Activated T-cell treated with anti-CD3 and anti-CD28 coated beads for 48 hours (primary cell): ENCODE measurements around the gene ZNF362.

Experiments used
- DNase-seq: peaks from one replicate; pipeline ENCODE4 v3.0.0-alpha.2; 2020; ENCODE audit warnings: low read depth

ZNF362 gene

DNA sequence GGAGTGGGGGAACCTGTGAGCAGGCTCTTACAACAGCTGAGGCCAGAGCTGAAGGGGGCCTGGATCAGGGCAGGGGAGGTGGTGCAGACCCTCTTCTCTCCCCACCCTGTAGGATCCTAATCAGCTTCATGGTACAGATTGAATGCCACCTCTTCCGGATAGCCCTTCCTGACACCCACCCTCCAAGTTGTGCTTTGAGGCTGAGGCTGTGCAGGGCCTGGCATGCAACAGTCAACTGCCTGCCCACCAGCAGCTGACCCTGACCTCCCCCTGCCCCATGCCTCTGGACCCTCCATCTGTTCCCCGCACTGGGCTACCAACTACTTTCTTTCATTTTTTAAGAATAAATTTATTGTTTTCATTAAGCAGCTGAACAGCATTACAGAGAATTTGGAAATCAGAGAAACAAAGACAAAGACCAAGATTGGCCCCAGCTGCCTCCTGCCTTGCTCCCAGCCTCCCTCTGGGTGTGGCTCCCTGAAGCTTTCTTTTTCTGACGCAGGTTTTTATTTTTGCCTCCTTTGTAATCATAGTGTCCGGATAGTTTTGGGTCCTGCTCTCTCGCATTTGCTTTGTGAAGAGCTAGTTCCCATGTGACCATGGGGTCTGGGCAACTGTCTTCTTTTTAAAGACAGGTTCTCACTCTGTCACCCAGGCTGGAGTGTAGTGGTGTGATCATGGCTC, 12.8 kb downstream of the ZNF362 start:
- DNase-seq = no peak

DNA sequence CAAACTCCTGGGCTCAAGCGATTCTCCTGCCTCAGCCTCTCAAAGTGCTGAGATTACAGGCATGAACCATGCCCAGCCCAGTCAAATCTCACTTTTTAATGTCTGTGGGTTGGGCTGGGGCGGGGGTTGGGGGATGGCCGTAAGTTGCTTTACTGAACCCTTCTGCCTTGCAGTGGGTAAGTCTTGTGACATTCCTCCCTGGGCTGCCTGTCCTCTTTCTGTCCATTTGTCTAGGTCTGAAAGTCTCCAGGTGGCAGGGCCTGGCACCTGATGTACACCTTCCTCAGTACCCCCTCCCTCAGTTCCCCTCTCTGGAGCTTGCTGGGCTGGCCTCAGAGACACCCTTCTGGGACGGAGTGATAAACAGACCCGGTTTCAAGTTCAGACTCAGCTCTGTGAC, 13.3 kb downstream of the ZNF362 start:
- DNase-seq = no peak

DNA sequence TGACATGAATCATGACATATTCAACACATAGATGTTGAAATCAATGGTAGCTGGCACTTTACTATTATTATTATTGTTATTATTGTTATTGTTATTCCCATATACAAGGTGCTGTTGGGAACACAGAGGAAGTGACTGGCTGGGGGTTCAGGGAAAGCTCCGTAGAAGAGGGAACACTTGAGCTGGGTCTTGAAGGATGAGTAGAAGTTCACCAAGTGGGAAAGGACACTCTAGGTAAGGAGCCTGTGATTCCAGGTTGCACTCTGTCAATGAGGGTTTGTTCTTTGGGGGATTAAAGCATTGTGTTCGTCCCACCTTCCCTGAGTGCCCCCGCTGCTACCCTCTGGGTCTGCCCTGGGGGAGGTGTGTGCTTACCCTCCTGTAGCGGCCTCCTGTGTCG, 14.1 kb downstream of the ZNF362 start:
- no peak for DNase-seq

DNA sequence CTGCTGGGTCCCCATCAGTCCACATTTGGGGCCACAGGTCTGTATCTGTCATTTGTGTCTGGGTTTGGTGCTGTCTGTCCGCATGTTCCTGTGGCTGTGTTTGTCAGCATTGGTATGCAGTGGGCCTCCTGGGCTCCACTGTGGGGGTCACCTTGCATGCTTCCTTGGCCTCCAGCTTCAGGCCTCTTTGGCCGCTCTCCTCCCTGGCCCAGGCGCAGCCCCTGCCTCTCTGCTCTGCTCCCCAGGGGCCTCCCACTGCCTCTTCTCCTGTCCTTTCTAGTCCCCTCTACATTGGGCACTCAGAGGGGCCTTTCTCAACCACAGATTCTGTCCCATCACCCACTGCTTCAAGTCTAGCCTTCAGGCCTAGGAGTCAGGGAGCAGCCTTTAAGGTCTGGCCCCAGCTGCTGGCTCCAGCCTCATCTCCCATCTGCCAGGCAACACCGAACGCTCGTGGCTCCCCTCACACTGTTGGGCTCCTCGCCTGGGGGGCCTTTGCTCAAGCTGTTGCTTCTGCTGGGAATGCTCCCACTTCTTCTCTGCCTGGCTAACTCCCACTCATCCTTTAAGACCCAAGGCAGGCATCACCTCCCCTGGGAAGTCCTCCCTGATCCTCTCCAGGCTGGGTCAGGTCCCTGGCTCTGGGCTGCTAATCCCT, 14.6 kb downstream of the ZNF362 start:
- no peak for DNase-seq

DNA sequence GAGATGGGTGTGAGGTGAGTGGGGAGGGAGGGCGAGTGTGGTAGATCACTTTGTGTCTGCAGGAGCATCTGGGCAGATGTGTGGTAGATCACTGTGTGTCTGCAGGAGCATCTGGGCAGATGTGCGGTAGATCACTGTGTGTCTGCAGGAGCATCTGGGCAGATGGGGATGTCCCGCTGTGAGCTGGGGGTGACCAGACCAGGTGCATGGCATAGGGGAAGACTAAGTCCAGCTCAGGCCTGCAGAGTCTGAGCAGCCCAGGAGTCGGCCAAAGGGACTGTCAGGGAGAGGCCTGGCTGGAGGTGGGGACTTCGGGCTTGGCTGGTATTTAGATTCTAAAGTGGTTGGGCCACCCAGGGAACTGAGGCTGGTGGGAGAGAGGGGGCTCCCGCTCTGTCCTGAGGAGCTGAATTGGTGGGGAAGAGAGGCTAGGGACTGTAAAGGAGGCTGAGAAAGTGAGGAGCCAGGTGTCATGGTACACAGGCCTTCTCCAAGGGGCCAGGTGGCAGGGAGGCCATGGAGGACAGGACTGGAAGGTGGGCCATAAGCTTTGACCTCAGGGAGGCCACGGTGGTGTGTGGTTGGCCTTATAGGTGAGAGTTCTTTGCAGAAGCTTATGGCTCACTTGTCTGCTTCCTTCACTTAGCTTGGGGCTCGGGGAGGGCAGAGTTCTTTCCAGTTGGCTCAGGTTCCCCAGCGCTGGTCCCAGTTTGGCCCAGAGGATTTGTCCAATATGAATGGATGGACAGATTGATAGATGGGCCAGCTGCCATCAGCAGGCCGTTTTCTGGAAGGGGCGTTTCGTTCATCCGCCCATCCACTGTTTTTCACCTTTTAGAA, 15.6 kb downstream of the ZNF362 start:
- DNase-seq = no peak

GRCh38 chr1:33272509-33272908, 16.2 kb downstream of the ZNF362 start:
- DNase-seq = no peak

- DNase-seq = no peak
Observed at GRCh38 chr1:33272930-33273329, 16.6 kb downstream of the ZNF362 start.

GRCh38 chr1:33273406-33273805, 17.1 kb downstream of the ZNF362 start:
- no peak for DNase-seq

- no peak for DNase-seq
Observed at GRCh38 chr1:33273961-33274371, 17.7 kb downstream of the ZNF362 start.

DNA sequence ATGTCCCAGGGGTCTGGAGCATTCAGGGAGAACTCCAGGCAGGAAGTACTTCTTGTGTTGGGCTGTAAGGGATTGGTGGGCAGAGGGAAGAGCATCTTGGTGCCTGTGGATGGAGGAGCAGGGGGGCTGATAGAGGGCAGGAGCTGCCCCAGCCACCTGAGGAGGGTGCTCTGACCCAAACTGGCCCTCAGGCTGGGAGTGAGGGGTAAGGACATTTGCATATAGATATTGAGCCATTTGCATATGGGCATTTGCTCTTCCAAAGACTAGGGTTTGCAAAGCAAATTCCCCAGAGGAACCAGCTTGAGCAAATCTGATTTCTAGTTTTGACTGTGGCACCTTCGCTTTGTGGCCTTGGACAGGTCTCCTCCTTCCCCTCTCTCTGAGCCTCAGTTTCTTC, 18.2 kb downstream of the ZNF362 start:
- DNase-seq = no peak

- no peak for DNase-seq
Observed at GRCh38 chr1:33275195-33275594, 18.9 kb downstream of the ZNF362 start.

- no peak for DNase-seq
Observed at GRCh38 chr1:33275706-33276572, 19.6 kb downstream of the ZNF362 start.

DNA sequence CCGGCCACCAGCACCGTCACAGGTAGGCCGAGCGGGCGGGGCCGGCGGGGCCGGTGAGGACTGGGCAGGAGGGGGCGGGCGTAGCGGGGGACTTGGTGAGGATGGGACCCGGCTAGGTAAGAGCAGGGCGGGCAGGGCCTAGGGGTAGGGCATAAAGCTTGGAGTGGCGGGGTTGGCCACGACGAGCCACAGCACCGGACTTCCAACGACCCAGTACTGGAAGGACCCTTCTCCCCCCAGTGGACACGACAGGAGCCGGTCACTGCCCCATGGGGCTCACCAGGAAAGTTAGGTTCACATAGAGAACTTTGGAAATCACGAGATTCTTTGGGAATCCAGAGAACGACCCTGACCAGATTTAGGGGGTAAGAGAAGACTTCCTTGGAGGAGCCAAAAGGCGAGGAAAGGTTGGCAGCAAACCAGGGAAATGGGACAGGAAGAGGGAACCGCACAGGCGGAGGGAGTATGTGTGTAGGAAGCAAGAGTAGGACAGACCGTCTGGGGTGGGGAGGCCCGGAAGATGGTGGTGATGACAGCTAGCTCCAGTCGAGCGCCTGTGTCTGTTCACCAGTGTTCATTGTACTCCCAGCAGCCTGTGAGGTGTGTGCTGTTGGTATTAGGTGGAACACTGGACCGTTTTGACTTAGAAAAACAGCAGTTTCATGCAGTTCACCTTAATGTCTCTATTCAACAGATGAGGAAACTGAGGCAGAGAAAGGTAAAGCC, 20.4 kb downstream of the ZNF362 start:
- no peak for DNase-seq

DNA sequence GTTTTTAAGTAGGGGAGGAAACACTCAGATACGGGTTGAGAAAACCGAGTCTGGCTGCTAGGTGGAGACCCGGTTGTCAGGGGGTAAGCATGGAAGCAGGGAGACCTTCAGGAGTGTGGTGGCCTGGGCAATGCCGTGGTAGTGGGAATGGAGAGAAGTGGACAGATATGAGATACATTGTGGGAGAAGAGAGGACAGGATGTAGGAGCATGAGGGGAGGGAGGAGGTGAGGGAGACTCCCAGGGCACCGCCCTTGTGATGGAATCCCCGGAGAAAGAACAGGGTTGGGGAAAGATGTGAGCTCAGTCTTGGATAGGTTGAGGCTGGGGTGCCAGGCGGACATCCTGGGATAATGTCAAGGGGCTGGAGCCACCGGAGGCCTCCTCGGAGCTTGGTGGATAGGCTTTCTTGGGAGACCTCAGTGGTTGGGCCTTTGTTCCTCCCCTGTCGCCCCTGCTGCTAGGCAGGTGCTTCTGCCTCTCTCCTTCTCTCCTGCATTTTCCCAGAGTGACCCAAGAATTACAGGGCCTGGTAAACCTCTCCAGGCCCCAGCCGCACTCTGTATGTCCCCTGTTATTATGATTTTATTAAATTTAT, 21.3 kb downstream of the ZNF362 start:
- DNase-seq = no peak

DNA sequence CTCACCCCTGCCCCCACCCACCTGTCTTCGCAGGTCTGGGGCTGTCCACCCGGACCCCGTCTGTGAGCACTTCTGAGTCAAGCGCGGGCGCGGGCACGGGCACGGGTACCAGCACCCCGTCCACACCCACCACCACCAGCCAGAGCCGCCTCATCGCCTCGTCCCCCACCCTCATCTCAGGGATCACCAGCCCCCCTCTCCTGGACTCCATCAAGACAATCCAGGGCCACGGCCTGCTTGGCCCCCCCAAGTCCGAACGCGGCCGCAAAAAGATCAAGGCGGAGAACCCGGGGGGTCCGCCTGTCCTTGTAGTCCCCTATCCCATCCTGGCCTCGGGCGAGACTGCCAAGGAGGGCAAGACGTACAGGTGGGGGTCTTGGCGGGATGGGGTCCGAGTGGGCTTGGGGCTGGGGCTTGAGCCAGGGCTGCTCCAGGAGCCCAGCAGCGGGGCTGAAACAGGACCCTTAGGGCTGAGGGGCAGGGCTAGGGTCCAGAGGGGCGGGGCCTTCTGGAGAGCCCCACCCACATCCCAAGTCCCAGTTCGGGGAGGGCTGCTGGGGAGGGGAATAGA, 23.9 kb downstream of the ZNF362 start:
- DNase-seq = no peak

- no peak for DNase-seq
Observed at GRCh38 chr1:33281554-33282303, 25.4 kb downstream of the ZNF362 start.

DNA sequence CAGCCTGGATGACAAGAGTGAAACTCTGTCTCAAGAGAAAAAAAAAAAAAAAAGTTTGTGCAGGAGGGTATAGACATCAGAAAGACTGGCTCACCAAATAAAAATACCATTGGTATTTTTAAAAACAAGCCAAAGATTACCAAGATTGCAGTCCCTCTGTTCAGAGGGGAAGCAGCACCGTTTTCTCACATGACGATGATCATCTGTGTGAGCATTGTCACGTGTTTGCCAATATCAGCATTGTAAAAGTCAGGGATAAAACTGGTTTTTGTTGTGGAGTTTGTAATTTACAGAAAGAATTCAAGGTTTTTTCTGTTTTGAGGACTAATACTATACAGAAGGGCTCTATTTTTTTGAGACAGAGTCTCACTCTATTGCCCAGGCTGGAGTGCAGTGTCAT, 26.5 kb downstream of the ZNF362 start:
- DNase-seq = no peak

DNA sequence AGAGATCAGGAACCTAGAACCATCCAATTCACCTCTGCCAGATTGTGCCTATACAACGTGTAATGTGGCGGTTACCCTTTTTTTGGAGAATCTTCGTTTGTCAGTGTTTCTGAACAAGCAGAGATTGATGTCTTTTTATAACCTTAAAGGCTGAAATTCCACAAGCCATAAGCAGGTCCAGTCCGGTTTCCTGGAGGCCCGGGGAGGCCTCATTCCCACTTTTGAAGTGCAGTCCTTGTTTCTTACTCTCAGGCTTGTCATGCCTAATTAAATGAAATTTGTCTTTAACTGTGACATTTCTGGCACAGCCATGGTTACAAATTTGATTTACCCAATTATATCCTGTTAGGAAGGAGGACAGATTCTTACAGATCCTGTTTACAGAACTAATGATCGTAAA, 27.8 kb downstream of the ZNF362 start:
- no peak for DNase-seq

DNA sequence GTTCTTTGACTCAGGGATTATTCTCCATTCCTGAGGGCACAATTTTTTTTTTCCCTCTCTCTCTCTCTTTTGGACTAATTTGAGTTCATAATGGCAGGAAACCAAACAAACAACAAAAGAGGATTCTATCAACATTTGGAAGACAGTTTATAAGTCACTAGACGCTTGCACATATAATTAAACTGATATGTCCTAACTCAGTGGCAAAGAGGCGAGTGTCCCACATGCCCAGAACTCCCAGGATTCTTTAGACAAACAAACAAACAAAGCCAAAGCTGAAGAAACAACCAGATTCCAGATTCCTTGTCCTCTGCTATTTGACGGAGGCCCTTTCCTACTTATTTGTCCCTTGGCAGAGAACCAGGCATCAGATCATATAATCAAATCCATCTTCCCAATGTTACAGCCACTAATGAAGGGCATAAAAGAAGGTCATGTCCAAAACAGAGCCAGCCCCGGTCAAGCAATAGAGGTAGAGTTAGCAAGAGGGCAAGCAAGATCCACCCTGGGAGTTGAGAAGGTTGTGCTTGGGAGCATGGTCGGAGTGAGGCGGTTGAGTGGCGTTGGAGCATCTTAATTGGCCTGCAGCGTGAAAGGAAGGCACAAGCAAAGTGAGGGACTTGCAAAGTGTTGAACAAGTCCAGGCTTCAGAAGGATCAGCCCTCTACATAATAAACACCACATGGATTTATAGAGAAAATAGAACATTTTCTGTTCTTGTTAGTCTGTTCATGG, 30.3 kb downstream of the ZNF362 start:
- DNase-seq = no peak
